ENCODE results near the gene H6PD. TPM values are rescaled to one million over a fixed set of nuclear protein-coding genes. Genes with fewer than 3 reads are reported as not detected.

The H6PD gene
- total and polyA plus RNA-seq, 8 donors: 8.7 to 34.2 (median 16.1) TPM

DNA sequence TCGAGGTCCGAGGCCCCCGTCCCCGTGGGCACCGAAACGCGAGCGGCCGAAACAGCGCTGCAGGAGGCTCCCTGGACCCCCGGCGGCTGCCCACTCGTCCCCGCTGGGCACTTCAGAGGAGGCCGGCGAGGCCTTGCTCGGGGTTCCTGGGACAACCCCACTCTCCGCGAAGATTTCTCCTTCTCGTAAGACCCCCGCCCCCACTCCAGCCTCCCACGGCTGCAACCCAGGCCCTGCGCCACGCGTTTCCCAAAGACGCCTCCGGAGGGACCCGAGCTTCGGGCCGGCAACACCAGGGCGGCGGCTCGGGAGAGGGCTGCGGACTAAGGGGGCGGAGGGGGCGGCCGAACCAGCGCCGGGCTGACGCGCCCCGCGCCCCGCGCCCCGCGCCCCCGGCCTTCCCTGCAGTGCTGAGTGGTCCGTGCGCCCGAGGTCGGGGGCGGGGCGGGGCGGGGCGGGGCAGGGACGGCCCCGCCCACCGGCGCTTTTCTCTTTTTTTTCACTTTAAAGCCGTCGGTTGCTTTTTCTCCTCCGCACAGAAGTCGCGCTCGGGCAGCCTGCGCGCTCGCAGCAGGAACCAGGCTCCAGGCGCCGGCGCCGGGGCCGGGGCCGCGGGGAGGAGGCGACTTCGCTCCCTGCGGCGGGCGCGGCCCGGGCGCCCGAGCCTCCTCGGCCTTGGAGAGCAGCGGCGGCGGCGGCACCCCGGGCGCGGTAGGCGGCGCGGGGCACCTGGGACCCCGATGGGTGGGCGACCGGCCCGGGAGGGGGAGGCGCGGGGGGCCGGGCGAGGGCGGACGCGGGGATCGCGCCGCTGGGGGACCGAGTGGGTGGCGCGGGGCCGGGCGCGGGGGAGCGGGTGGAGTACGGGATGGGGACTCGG is 58.0 kb downstream of the H6PD start, which contains the start of gene SPSB1:
Gene SPSB1, plus strand, starts transcription at position 534 of the 880 bp plus-strand sequence. CDS start 62,998 bp downstream, outside the sequence.
- FAIRE-seq (no peak), DNase-seq (peak; percentile 74 to 91 (median 82)), ATAC-seq (peak; percentile 52 to 76 (median 66))
- intact Hi-C loops (cut with DNase I): no loop called here
- Histone ChIP-seq H3K36me3 (no peaks in the 10 kb centered on the region), H3K27me3 (no peaks in the 10 kb centered on the region), H3K27ac (peak within 1 kb of the TSS; percentile 66 to 84 (median 75)), H3K4me3 (peak within 1 kb of the TSS; percentile 73 to 99 (median 82)), H3K9me3 (no peaks in the 10 kb centered on the region), H3K4me1 (peaks cover 0 to 23% (median 4%) of the 10 kb centered on the region in 3 donors)
- TF ChIP-seq, protein P1, sequence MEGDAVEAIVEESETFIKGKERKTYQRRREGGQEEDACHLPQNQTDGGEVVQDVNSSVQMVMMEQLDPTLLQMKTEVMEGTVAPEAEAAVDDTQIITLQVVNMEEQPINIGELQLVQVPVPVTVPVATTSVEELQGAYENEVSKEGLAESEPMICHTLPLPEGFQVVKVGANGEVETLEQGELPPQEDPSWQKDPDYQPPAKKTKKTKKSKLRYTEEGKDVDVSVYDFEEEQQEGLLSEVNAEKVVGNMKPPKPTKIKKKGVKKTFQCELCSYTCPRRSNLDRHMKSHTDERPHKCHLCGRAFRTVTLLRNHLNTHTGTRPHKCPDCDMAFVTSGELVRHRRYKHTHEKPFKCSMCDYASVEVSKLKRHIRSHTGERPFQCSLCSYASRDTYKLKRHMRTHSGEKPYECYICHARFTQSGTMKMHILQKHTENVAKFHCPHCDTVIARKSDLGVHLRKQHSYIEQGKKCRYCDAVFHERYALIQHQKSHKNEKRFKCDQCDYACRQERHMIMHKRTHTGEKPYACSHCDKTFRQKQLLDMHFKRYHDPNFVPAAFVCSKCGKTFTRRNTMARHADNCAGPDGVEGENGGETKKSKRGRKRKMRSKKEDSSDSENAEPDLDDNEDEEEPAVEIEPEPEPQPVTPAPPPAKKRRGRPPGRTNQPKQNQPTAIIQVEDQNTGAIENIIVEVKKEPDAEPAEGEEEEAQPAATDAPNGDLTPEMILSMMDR (IDR thresholded peaks at IDR 0.05): no peak
- 1% methylated on average over 55 to 119 of the region's 119 CpGs for WGBS, 2 donors

DNA sequence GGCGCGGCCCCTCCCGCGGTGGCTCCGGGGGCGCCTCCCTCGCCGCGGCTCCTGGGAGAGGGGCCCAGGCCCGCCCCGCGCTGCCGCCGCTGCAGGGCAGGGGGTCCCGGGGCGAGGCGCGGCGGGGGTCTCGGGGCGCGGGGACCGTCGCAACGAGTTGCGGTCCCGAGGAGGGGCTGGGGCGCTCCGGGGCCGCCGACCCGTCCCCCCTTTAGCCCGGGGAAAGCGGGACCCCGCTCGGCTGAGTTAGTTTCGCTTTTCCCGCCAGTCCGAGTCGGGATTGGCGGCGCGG is 58.6 kb downstream of the H6PD start:
- peak overlapping the region; percentile 73 to 99 (median 82) for H3K4me3 ChIP-seq
- TF ChIP-seq, protein P1 (IDR thresholded peaks at IDR 0.05): no peak
- DNase-seq (peak in 1 of 6 donors; percentile 83), FAIRE-seq (no peak), ATAC-seq (no peak)
- 0 to 1% methylated on average over 20 to 43 of the region's 43 CpGs for WGBS, 2 donors
- H3K9me3 ChIP-seq: no peaks in the 10 kb centered on the region
- no peaks in the 10 kb centered on the region for H3K27me3 ChIP-seq
- peak overlapping the region; percentile 66 to 84 (median 75) for H3K27ac ChIP-seq
- intact Hi-C loops (cut with DNase I): no loop called here
- peaks cover 0 to 23% (median 4%) of the 10 kb centered on the region in 3 donors for H3K4me1 ChIP-seq
- H3K36me3 ChIP-seq: no peaks in the 10 kb centered on the region

DNA sequence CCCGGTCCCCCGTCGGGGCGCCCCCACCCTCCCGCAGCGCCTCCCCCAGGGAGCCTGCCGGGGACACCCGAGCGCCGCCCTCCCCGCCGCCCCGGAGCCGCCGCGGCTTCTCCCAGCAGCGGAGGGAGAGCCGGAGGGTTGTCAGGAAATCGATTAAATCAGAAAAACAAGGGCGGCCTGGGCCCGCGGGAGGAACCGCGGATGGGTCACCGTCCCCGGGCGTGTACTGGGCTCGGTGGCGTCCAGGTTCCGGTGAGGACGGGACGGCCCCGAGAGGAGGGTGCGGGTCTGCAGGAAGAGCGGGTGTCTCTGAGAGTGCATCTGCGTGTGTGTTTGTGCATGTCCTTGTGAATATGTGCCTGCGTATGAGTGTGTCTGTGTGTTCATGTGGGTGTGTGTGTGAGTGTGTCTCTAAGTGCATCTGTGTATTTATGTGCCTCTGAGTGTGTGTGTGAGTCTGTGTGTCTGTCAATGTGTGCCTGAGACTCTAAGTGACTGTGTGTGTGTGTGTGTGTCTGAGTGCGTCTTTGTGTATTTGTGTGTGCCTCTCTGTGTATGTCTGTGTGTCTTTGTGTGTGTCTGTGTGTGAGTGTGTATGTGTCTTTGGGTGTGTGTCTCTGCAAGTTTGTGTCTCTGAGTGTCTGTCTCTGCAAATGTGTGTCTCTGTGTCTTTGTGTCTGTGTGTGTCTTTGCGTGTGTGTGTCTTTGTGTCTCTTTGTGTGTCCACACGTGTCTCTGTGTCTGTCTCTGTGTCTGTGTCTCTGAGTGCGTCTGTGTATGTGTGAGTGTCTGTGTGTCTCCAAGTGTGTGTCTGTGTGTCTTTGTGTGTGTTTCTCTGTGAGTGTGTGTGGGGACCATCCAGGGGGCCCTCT is 59.2 kb downstream of the H6PD start:
- ATAC-seq (peak; percentile 12 to 41 (median 28)), DNase-seq (peak in 4 of 6 donors; percentile 42 to 80 (median 60)), FAIRE-seq (no peak)
- 4 to 6% methylated on average over 34 to 41 of the region's 41 CpGs for WGBS, 2 donors
- H3K36me3 ChIP-seq: no peaks in the 10 kb centered on the region
- no peaks in the 10 kb centered on the region for H3K27me3 ChIP-seq
- intact Hi-C loops (cut with DNase I): no loop called here
- H3K9me3 ChIP-seq: no peaks in the 10 kb centered on the region
- peaks cover 0 to 23% (median 4%) of the 10 kb centered on the region in 3 donors for H3K4me1 ChIP-seq
- H3K27ac ChIP-seq: peak overlapping the region; percentile 66 to 84 (median 75)
- TF ChIP-seq, protein P1 (IDR thresholded peaks at IDR 0.05): no peak
- peak overlapping the region; percentile 73 to 99 (median 82) for H3K4me3 ChIP-seq

DNA sequence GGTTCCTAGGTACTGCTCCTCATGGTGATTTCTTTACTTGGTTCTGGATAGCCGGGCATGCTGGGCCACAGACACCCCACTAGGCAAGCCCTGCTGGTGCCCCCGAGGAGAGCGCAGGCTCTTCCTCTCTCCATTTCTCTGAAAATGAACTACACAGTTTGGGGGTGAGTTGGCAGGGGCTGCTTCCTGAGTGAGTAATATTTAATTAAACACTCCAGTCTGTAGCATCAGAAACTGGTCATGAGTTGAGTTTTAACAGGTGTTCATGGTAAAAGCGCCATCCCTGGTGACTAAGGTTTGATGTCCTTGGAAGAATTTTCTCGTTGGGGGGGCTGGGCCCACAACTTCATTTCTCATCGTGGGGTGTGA is 59.8 kb downstream of the H6PD start:
- peak; percentile 23 to 53 (median 28) for ATAC-seq
- Histone ChIP-seq H3K9me3 (no peaks in the 10 kb centered on the region), H3K36me3 (no peaks in the 10 kb centered on the region), H3K4me1 (peaks cover 0 to 23% (median 4%) of the 10 kb centered on the region in 3 donors), H3K27me3 (no peaks in the 10 kb centered on the region), H3K4me3 (peak overlapping the region in 3 of 4 donors; percentile 73 to 99 (median 76)), H3K27ac (peak overlapping the region in 3 of 4 donors; percentile 50 to 67 (median 53))
- DNase-seq: peak in 3 of 6 donors; percentile 26 to 73 (median 58)
- no peak for FAIRE-seq
- TF ChIP-seq, protein P1 (IDR thresholded peaks at IDR 0.05): no peak
- intact Hi-C loops (cut with DNase I): no loop called here
- 36 to 41% methylated on average over 6 of the region's 6 CpGs for WGBS, 2 donors
